HL-60 (cell line): Measurements from ENCODE around the gene FARSA.

ENCODE experiments used
- CTCF ChIP-seq: IDR thresholded peaks from one replicate; pipeline ENCODE4 v1.5.1; 2011; ENCODE audit warnings: low read length, control low read depth, inconsistent platforms; ENCODE audit not compliant: insufficient read depth
- GABPA ChIP-seq: IDR thresholded peaks from 2 replicates; pipeline ENCODE4 v1.6.1; 2012; ENCODE audit warnings: low read depth
- POLR2AphosphoS5 ChIP-seq: IDR thresholded peaks from 2 replicates; pipeline ENCODE4 v1.6.1; 2012; ENCODE audit warnings: low read depth
- SPI1 ChIP-seq: IDR thresholded peaks from 2 replicates; pipeline ENCODE4 v1.6.1; 2012; ENCODE audit warnings: low read depth, mild to moderate bottlenecking, borderline replicate concordance
- TF ChIP-seq, protein P1 (sequence below): IDR thresholded peaks from 2 replicates; pipeline ENCODE4 v1.6.1; 2012; ENCODE audit warnings: low read depth; ENCODE audit not compliant: insufficient replicate concordance

DNA sequence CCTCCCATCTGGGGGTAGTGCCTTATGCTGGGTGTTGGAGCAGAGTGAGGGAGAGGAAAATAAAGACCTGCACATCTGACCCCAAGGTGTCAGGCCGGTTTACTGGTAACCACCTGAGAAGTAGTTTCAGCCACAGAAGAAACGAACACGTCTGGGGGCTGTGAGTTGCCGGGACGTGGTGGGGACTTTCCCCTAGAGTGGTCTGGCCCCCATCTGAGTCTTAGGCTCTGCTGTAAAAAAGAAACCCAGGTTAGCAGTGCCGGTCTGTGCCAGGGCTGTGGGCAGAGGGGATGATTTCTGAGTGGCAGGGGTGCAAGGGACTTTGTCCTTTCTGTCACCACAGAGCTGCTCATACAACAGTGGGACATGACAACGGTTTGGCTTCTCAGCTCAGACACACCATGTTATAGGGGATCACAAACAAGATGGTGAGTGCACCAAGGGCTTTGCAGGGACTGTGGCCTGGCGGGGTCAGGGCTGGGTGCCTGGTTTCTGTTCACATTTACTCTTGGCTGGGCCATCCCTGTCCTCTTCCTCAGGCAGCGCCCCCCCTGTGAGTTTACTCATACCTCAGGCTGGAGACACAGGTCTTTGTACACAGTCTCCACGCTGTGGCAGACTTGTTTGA, 33.5 kb downstream of the FARSA start:
- TF ChIP-seq CTCF: no peak
- TF ChIP-seq POLR2AphosphoS5: no peak
- TF ChIP-seq, protein P1, sequence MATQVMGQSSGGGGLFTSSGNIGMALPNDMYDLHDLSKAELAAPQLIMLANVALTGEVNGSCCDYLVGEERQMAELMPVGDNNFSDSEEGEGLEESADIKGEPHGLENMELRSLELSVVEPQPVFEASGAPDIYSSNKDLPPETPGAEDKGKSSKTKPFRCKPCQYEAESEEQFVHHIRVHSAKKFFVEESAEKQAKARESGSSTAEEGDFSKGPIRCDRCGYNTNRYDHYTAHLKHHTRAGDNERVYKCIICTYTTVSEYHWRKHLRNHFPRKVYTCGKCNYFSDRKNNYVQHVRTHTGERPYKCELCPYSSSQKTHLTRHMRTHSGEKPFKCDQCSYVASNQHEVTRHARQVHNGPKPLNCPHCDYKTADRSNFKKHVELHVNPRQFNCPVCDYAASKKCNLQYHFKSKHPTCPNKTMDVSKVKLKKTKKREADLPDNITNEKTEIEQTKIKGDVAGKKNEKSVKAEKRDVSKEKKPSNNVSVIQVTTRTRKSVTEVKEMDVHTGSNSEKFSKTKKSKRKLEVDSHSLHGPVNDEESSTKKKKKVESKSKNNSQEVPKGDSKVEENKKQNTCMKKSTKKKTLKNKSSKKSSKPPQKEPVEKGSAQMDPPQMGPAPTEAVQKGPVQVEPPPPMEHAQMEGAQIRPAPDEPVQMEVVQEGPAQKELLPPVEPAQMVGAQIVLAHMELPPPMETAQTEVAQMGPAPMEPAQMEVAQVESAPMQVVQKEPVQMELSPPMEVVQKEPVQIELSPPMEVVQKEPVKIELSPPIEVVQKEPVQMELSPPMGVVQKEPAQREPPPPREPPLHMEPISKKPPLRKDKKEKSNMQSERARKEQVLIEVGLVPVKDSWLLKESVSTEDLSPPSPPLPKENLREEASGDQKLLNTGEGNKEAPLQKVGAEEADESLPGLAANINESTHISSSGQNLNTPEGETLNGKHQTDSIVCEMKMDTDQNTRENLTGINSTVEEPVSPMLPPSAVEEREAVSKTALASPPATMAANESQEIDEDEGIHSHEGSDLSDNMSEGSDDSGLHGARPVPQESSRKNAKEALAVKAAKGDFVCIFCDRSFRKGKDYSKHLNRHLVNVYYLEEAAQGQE: no peak
- no peak for TF ChIP-seq SPI1
- no peak for TF ChIP-seq GABPA
